B cell (primary cell): Measurements from ENCODE around the gene TLK1.
"Not testable (repeated sequence)": the region's sequence is repeated elsewhere in the genome, so short reads cannot be mapped to it uniquely, and the experiment has no call there.

Experiments
- EZH2 ChIP-seq: IDR thresholded peaks from 2 replicates; pipeline ENCODE4 v1.6.1; 2012; ENCODE audit warnings: borderline replicate concordance, low read depth, mild to moderate bottlenecking, moderate library complexity, low read length; ENCODE audit not compliant: insufficient read depth, poor library complexity, severe bottlenecking
- TF ChIP-seq, protein P1 (sequence below): fragments of 200-600 bp; IDR thresholded peaks from one replicate; pipeline ENCODE4 v1.8.0; 2022; ENCODE audit warnings: antibody characterized with exemption, mild to moderate bottlenecking

DNA sequence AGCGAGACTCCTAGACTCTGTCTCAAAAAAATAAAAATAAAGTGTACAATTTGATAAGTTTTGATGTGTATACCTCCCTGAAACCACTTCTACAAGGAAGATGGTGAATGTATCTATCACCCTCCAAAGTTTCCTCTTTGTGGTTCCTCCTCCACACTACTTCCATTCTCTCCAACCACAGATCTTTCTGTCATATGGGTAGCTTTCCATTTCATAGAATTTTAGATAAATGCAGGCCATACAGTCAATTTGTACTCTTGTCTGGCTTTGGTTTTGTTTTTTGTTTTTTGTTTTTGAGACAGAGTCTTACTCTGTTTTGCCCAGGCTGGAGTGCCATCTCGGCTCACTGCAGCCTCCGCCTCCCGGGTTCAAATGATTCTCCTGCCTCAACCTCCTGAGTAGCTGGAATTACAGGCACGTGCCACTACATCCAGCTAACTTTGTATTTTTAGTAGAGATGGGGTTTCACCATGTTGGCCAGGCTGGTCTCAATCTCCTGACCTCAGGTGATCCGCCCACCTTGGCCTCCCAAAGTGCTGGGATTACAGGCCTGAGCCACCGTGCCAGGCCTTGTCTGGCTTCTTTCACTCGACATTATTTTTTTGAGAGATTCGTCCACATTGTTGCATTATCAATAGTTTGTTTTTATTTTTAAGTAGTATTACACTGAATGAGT lies 2.0 kb upstream of the TLK1 start:
- TF ChIP-seq, protein P1, sequence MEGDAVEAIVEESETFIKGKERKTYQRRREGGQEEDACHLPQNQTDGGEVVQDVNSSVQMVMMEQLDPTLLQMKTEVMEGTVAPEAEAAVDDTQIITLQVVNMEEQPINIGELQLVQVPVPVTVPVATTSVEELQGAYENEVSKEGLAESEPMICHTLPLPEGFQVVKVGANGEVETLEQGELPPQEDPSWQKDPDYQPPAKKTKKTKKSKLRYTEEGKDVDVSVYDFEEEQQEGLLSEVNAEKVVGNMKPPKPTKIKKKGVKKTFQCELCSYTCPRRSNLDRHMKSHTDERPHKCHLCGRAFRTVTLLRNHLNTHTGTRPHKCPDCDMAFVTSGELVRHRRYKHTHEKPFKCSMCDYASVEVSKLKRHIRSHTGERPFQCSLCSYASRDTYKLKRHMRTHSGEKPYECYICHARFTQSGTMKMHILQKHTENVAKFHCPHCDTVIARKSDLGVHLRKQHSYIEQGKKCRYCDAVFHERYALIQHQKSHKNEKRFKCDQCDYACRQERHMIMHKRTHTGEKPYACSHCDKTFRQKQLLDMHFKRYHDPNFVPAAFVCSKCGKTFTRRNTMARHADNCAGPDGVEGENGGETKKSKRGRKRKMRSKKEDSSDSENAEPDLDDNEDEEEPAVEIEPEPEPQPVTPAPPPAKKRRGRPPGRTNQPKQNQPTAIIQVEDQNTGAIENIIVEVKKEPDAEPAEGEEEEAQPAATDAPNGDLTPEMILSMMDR, result not testable (repeated sequence)
- not testable (repeated sequence) for TF ChIP-seq EZH2
